ENCODE results near the gene CHL1.

The CHL1 gene

DNA sequence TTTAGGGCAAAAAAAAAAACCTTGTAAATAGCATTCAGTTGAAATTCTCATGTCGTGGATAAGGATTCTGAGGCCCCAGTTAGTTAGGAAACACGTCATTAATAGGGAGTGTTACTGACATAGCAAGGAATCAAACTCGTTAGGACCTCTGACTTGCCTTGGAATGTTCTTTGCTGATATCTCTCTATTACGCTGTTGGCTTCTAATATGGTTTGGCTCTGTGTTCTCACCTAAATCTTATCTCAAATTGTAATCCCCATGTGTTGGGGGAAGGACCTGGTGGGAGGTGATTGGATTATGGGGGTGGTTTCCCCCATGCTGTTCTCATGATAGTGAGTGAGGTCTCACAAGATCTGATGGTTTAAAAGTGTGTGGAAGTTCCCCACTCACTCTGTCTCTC lies 40.3 kb downstream of the CHL1 start:
- H3K4me3 ChIP-seq (replicated peaks; ENCODE audit: low read depth, low read length): no peak overlapping the region
- TF ChIP-seq, protein P1, sequence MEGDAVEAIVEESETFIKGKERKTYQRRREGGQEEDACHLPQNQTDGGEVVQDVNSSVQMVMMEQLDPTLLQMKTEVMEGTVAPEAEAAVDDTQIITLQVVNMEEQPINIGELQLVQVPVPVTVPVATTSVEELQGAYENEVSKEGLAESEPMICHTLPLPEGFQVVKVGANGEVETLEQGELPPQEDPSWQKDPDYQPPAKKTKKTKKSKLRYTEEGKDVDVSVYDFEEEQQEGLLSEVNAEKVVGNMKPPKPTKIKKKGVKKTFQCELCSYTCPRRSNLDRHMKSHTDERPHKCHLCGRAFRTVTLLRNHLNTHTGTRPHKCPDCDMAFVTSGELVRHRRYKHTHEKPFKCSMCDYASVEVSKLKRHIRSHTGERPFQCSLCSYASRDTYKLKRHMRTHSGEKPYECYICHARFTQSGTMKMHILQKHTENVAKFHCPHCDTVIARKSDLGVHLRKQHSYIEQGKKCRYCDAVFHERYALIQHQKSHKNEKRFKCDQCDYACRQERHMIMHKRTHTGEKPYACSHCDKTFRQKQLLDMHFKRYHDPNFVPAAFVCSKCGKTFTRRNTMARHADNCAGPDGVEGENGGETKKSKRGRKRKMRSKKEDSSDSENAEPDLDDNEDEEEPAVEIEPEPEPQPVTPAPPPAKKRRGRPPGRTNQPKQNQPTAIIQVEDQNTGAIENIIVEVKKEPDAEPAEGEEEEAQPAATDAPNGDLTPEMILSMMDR (IDR thresholded peaks at IDR 0.05; ENCODE audit: low read length, missing control alignments): no peak
- no peak for DNase-seq (ENCODE audit: low read depth)

DNA sequence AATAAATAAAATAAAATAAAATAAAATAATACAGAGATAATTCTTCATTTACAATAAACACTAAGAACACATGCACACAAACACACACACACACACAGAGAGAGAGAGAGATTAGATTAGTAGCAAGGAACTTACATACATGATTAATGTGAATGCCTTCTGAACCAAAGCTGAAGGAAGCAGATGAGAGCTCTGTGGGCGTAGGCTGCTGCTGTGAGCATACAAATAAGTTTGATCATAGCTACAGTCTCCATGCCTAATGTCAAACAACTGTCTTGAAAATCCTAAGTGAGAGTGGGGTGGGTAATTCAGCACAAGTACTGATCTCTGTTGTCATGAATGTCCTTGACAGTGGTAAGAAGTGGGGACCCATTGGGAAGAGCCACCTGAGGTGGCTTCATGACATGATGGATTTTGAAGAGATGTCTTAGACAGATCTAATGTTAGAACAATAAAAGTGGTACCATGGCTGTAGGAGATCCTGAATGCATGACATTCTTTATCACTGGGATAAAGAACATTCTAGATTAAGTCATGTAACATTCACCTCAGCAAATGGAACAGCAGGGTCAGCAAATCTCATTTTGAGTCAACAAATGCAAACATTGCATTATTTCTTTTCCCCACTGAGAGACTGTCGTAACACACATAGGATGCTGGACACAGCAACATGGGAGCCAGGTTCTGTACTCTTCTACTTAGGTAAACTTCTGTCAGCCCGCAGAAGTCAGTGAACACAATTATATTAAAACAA lies 46.2 kb downstream of the CHL1 start:
- no peak for DNase-seq (ENCODE audit: low read depth)
- no peak overlapping the region for H3K4me3 ChIP-seq (replicated peaks; ENCODE audit: low read depth, low read length)
- TF ChIP-seq, protein P1 (IDR thresholded peaks at IDR 0.05; ENCODE audit: low read length, missing control alignments): no peak

DNA sequence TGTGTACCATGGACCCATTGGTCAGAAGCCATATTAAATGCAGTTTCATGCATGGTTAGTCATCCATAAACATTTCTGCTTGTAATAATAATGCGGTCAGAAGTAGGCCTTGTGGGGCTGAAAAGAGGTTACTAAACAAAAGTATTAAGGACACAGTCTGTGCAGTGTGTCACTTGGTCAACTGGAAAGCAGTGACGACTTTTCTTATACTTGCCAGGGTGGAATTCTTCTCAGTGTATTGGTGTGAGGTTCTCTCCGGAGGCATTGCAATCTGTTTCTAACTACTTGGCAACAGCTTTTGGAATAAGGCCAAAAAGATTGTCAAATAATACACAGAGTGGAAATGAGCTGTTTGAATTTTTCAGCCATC lies 46.8 kb downstream of the CHL1 start:
- DNase-seq (ENCODE audit: low read depth): peak; percentile 8

DNA sequence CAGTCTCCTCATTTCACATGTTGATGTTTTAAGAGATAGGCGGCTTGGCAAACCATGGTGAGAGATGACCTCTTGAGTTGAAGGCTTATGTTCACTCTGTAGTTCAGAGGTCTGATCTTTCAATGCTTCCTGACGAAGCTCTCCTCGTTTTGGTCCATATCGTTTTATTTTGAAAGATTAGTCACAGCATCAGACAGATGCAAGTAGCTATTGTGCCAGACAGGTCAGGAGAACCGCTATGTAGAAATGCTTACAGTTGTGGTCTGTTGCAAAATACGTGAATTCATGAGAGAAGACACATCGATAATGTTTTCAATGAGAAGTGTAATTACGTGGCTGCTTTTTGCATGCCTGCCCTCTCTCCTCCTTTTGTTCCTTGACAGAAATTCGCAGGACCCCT lies 47.5 kb downstream of the CHL1 start:
- H3K4me3 ChIP-seq (replicated peaks; ENCODE audit: low read depth, low read length): no peak overlapping the region
- no peak for DNase-seq (ENCODE audit: low read depth)
- TF ChIP-seq, protein P1 (IDR thresholded peaks at IDR 0.05; ENCODE audit: low read length, missing control alignments): no peak

More for the DNA sequence above, 46.8 kb downstream of the CHL1 start:
- TF ChIP-seq, protein P1 (IDR thresholded peaks at IDR 0.05; ENCODE audit: low read length, missing control alignments): no peak
- no peak overlapping the region for H3K4me3 ChIP-seq (replicated peaks; ENCODE audit: low read depth, low read length)

DNA sequence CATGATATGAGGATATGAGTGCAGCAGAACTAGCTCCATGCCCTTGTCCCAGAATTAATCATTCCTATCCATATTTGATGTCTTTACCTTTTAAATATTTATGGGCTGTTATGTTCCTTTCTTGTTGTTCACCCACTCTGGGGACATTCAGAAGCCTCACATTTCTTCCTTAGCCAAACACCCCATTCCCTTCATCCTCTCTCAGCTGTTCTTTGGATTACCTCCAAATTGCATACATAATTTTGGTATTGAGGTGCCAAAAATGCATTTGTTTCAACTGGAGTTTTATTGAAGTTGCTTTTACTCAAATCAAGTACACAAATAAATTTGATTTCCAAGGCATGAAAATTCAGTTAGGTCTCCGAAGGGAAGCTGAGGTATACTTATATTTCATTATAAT lies 51.4 kb downstream of the CHL1 start:
- no peak overlapping the region for H3K4me3 ChIP-seq (replicated peaks; ENCODE audit: low read depth, low read length)
- DNase-seq (ENCODE audit: low read depth): no peak
- TF ChIP-seq, protein P1 (IDR thresholded peaks at IDR 0.05; ENCODE audit: low read length, missing control alignments): no peak

DNA sequence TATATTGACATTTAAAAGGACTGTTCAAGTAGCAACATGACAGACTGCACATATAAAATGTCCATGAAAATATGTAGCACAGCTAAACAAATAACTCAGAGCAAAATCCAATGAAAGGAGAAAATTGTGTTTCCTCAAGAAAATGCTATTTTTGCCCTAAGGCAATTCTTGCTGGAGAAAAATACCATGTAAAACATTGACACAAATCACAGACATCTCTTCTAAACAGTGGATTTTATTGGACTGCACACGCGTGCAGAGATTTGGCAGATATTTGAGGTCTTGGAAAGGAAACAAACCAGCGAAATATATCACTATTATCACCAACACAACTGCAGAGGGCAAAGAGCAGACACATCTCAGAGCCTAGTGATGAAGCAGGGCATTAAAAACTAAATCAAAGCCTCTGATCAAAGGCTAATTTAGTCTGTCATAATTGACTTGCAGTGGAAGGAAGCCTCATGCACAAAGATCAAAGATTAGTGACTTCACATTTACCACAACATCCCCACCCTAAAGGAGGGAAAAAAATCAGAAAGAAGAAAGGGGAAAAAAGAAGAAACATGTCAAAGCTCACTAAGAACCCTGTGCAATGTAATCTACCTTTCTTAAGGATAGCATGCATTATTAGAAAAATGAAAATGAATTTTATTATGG lies 52.4 kb downstream of the CHL1 start:
- DNase-seq (ENCODE audit: low read depth): no peak
- TF ChIP-seq, protein P1 (IDR thresholded peaks at IDR 0.05; ENCODE audit: low read length, missing control alignments): no peak
- H3K4me3 ChIP-seq (replicated peaks; ENCODE audit: low read depth, low read length): no peak overlapping the region

All from fibroblast of pulmonary artery (primary cell).